Measurements from ENCODE around the gene RIN3.

- TF ChIP-seq RFX5 (IDR thresholded peaks at IDR 0.05; ENCODE audit: low read depth, low read length): no peak
- no peak for TF ChIP-seq USF2 (IDR thresholded peaks at IDR 0.05; ENCODE audit: borderline replicate concordance, low read depth, low read length)
- TF ChIP-seq USF1 (IDR thresholded peaks at IDR 0.05; ENCODE audit: borderline replicate concordance, extremely low read length, insufficient read depth, low read depth, low read length): no peak
- no peak for TF ChIP-seq EP300 (IDR thresholded peaks at IDR 0.05; ENCODE audit: borderline replicate concordance in 1 of 2, control insufficient read depth in 1 of 2, low read depth in 2 of 2, low read length in 2 of 2)
Measured at GRCh38 chr14:92542766-92543554, 29.4 kb downstream of the RIN3 start.
